K562 (cell line): ENCODE data around the gene NSF. TPM values are rescaled to one million over a fixed set of nuclear protein-coding genes. Genes with fewer than 3 reads are reported as not detected.

Source experiments
- ATAC-seq: fragments of 200-7000 bp; cut with Tn5 transposase; 3 replicates; pipeline ENCODE4 v1.9.1; 2020; ENCODE audit warnings: moderate library complexity
- BruUV-seq: library from RNA; stranded (reverse); fragments of 400-500 nt; replicated peaks from 2 replicates; lab custom pipeline; 2021; lab: Mats Ljungman, UMichigan
- CTCF ChIA-PET: fragments of 300-600 bp; formaldehyde crosslinking; extraction: SDS; loops from one replicate; lab custom pipeline; 2021; ENCODE audit warnings: low intra/inter-chr PET ratio; lab: Yijun Ruan, JAX
- POLR2A ChIA-PET: fragments of 300-600, 350-650 bp; sonication (Branson Sonifier 250); formaldehyde crosslinking; extraction: SDS; loops from one replicate; lab custom pipeline; 2021; ENCODE audit warnings: antibody characterized with exemption, inconsistent platforms; lab: Yijun Ruan, JAX
- DNase-seq, 4 experiments: peaks; one replicate each; pipeline versions ENCODE4 v3.0.0 to v3.0.0-alpha.2; 2011 to 2018; ENCODE audit warnings: low spot score in 3 of 4, mixed read lengths in 3 of 4; ENCODE audit errors: extremely low read depth in 1 of 4
- FAIRE-seq: peaks from 2 replicates; lab custom pipeline; 2011; peaks lifted over from hg19 to GRCh38; lab: Jason Lieb, UNC
- H2AFZ ChIP-seq: 2 replicates; pipeline ENCODE4 v1.6.0; 2011; ENCODE audit warnings: low read depth, low read length, control low read depth, inconsistent platforms
- H3K27ac ChIP-seq: fragments of 200-600 bp; 3 replicates; pipeline ENCODE4 v1.8.0; 2011; ENCODE audit warnings: low read depth, mild to moderate bottlenecking, control low read depth, inconsistent platforms, low read length, moderate library complexity, mixed read lengths; ENCODE audit errors: extremely low read depth
- H3K27me3 ChIP-seq, 2 experiments: fragments of 300-600 bp in 1 of 2; 2 replicates in 1 of 2; 3 replicates in 1 of 2; pipeline versions ENCODE4 v1.6.0 to v1.8.0; 2011; ENCODE audit warnings: inconsistent platforms in 2 of 2, low read length in 2 of 2, mild to moderate bottlenecking in 1 of 2, mixed read lengths in 1 of 2, moderate library complexity in 1 of 2; ENCODE audit not compliant: control insufficient read depth in 2 of 2, insufficient read depth in 2 of 2
- H3K36me3 ChIP-seq: fragments of 300-600 bp; 3 replicates; pipeline ENCODE4 v1.8.0; 2011; ENCODE audit warnings: mild to moderate bottlenecking, low read length, inconsistent platforms; ENCODE audit not compliant: control insufficient read depth, insufficient read depth
- H3K4me1 ChIP-seq, 2 experiments: fragments of 200-600 bp in 1 of 2; replicated peaks in 1 of 2; 2 replicates in 1 of 2; 3 replicates in 1 of 2; pipeline versions ENCODE4 v1.5.1 to v1.8.0; 2011; ENCODE audit warnings: inconsistent platforms in 2 of 2, low read length in 2 of 2, mild to moderate bottlenecking in 1 of 2, mixed read lengths in 1 of 2, moderate library complexity in 1 of 2; ENCODE audit not compliant: control insufficient read depth in 2 of 2, insufficient read depth in 2 of 2
- H3K4me2 ChIP-seq: 2 replicates; pipeline ENCODE4 v1.6.1; 2011; ENCODE audit warnings: low read length, control low read depth, inconsistent platforms, mixed read lengths; ENCODE audit not compliant: insufficient read depth
- H3K4me3 ChIP-seq: fragments of 200-600 bp; sonication (generic), shearing (Covaris generic); 2 replicates; pipeline ENCODE4 v1.5.1; 2016; ENCODE audit warnings: control low read depth, inconsistent platforms
- H3K79me2 ChIP-seq: fragments of 200-600 bp; 3 replicates; pipeline ENCODE4 v1.8.0; 2011; ENCODE audit warnings: low read length, inconsistent platforms; ENCODE audit not compliant: control insufficient read depth, insufficient read depth
- H3K9ac ChIP-seq, 2 experiments: 2 replicates each; pipeline versions ENCODE4 v1.6.0 to v1.6.1; 2011; ENCODE audit warnings: low read depth in 2 of 2, low read length in 2 of 2, control low read depth in 1 of 2, inconsistent platforms in 1 of 2, mild to moderate bottlenecking in 1 of 2, mixed read lengths in 1 of 2; ENCODE audit not compliant: insufficient read depth in 1 of 2
- H3K9me1 ChIP-seq: one replicate; pipeline ENCODE4 v1.6.0; 2011; ENCODE audit warnings: inconsistent platforms, mild to moderate bottlenecking, low read length, moderate library complexity; ENCODE audit not compliant: control insufficient read depth, insufficient read depth
- H3K9me3 ChIP-seq: replicated peaks from 2 replicates; pipeline ENCODE4 v1.5.1; 2011; ENCODE audit warnings: low read depth, low read length, inconsistent platforms; ENCODE audit not compliant: control insufficient read depth, insufficient read depth
- H4K20me1 ChIP-seq: replicated peaks from 2 replicates; pipeline ENCODE4 v1.6.1; 2011; ENCODE audit warnings: low read length, inconsistent platforms, mixed read lengths; ENCODE audit not compliant: control insufficient read depth, insufficient read depth
- ASH1L ChIP-seq: fragments of 450-650 bp; IDR thresholded peaks from 2 replicates; pipeline ENCODE4 v1.6.1; 2018; ENCODE audit warnings: borderline replicate concordance, mild to moderate bottlenecking, low read depth; ENCODE audit not compliant: partially characterized antibody
- CBX3 ChIP-seq, 2 experiments: IDR thresholded peaks; 1 replicate in 1 of 2; 2 replicates in 1 of 2; pipeline ENCODE4 v1.6.1; 2012; ENCODE audit warnings: inconsistent platforms in 2 of 2, low read length in 2 of 2, borderline replicate concordance in 1 of 2, control low read depth in 1 of 2
- HDAC3 ChIP-seq: fragments of 450-650 bp; IDR thresholded peaks from 2 replicates; pipeline ENCODE4 v1.6.1; 2018; ENCODE audit warnings: borderline replicate concordance, mild to moderate bottlenecking, moderate library complexity; ENCODE audit not compliant: partially characterized antibody
- ILF3 ChIP-seq: fragments of 450-650 bp; IDR thresholded peaks from 2 replicates; pipeline ENCODE4 v1.6.1; 2018; ENCODE audit warnings: antibody characterized with exemption, mild to moderate bottlenecking, moderate library complexity, borderline replicate concordance
- KLF10 ChIP-seq: fragments of 250-450 bp; sonication (Bioruptor Pico); IDR thresholded peaks from 2 replicates; pipeline ENCODE4 v1.6.1; 2021; ENCODE audit warnings: matching md5 sums
- MGA ChIP-seq: fragments of 450-650 bp; IDR thresholded peaks from 2 replicates; pipeline ENCODE4 v1.6.1; 2016; ENCODE audit warnings: mild to moderate bottlenecking, moderate library complexity
- NR4A1 ChIP-seq, 2 experiments: fragments of 250-450 bp in 1 of 2; fragments of 450-650 bp in 1 of 2; sonication (Bioruptor Pico) in 1 of 2; IDR thresholded peaks; 2 replicates each; pipeline versions ENCODE4 v1.4.0 to v1.6.1; 2016 to 2020; ENCODE audit warnings: mild to moderate bottlenecking in 2 of 2, missing compliant biosample characterization in 1 of 2, missing genetic modification characterization in 1 of 2, moderate library complexity in 1 of 2
- RFX7 ChIP-seq: fragments of 250-450 bp; sonication (Bioruptor Pico); IDR thresholded peaks from 2 replicates; pipeline ENCODE4 v1.5.1; 2021; ENCODE audit warnings: mild to moderate bottlenecking
- SIN3B ChIP-seq: fragments of 450-650 bp; IDR thresholded peaks from 2 replicates; pipeline ENCODE4 v1.6.1; 2017; ENCODE audit warnings: low read depth, mild to moderate bottlenecking, moderate library complexity
- SUPT5H ChIP-seq: fragments of 450-650 bp; IDR thresholded peaks from 2 replicates; pipeline ENCODE4 v1.6.1; 2016
- ZBTB12 ChIP-seq: fragments of 250-450 bp; sonication (Bioruptor Pico); IDR thresholded peaks from 2 replicates; pipeline ENCODE4 v1.4.0; 2020
- WGBS: fragments of 100-300 bp; shearing (Covaris generic); methylation state at CpG from one replicate; pipeline ENCODE4 v1.1.6; 2016; ENCODE audit warnings: low coverage, mixed read lengths; ENCODE audit not compliant: insufficient coverage; ENCODE audit errors: missing lambda C conversion rate; 5-methylcytosine and 5-hydroxymethylcytosine counted together
- in situ Hi-C: fragments of 300-500 bp; cut with MboI; formaldehyde crosslinking; loops from 4 replicates; pipeline ENCODE4 v1.15.0; 2018; ENCODE audit warnings: inconsistent platforms, mixed read lengths
- intact Hi-C: fragments of 100-400 bp; cut with micrococcal nuclease; formaldehyde crosslinking; loops from 2 replicates; pipeline ENCODE4 v1.14.2; 2022
- polyA plus RNA-seq, 8 experiments: library from polyadenylated mRNA; depleted of rRNA in 4 of 8; stranded (reverse) in 5 of 8; unstranded in 3 of 8; fragments of >200 nt; fragmentation: Nextera tagmentation in 2 of 8; fragmentation: Illumina TruSeq in 1 of 8; extraction: Ambion mirVana in 2 of 8; extraction: Trizol in 1 of 8; gene quantifications; 2 replicates each; pipeline versions ENCODE4 v1.2.1 to v1.2.3, GENCODE V29; 2011 to 2014; ENCODE audit warnings: inconsistent platforms in 1 of 8, missing spikeins in 1 of 8
- total RNA-seq, 7 experiments: library from RNA; depleted of rRNA in 6 of 7; stranded (reverse); fragments of >200 nt in 6 of 7; fragmentation: Illumina TruSeq in 2 of 7; extraction: Trizol in 2 of 7; gene quantifications; 2 replicates each; pipeline versions ENCODE4 v1.2.1 to v1.2.3, GENCODE V29; 2011 to 2021; ENCODE audit warnings: low replicate concordance in 1 of 7

NSF gene
- total and polyA plus RNA-seq, 9 of the 15 experiments (the other 6 are each of a cell fraction or from before 2014, with no cell fraction given): 16.7 to 39.8 (median 36.7) TPM

GRCh38 chr17:46773221-46773605 is 182.7 kb downstream of the NSF start:
- Histone ChIP-seq H2AFZ (no peak overlapping the region), H3K27ac (no peak overlapping the region), H3K9me1 (no peaks in the 10 kb centered on the region), H3K79me2 (peaks cover 7% of the 10 kb centered on the region; the same call in 2 of the 3 replicates), H3K4me1 (peaks cover 30 to 64% of the 10 kb centered on the region in 2 experiments; a peak in 4 of 5 replicates), H3K4me3 (no peak overlapping the region), H3K4me2 (no peak overlapping the region), H3K27me3 (no peaks in the 10 kb centered on the region), H3K9ac (0 out of 4 replicates have a peak overlapping the region, but pooled peaks of 1 of the 2 experiments have one; percentile 18), H3K36me3 (no peaks in the 10 kb centered on the region), H3K9me3 (no peaks in the 10 kb centered on the region), H4K20me1 (no peaks in the 10 kb centered on the region)
- DNase-seq (no peak), ATAC-seq (no peak), FAIRE-seq (no peak)
- ChIA-PET CTCF (no interaction called here), POLR2A (no interaction called here)
- no TSS peak for BruUV-seq
- intact Hi-C loops (no loop called here), in situ Hi-C loops (loop anchor here (25.0 kb wide), 1 partner anchor 336 kb away; no protein-coding TSS in a partner anchor)
- 94% methylated on average over 6 of the region's 6 CpGs for WGBS
- TF ChIP-seq ASH1L (no peak), RFX7 (no peak), ZBTB12 (CRISPR knock-in tag) (no peak), ILF3 (no peak), MGA (no peak), HDAC3 (no peak), SUPT5H (no peak), NR4A1 (CRISPR knock-in tag; IDR thresholded peaks at IDR 0.05) (no peak), NR4A1 (tag; IDR thresholded peaks at IDR 0.05) (no peak), KLF10 (CRISPR knock-in tag) (no peak), CBX3 (IDR thresholded peaks at IDR 0.05; ENCODE audit: borderline replicate concordance in 1 of 2, low read length in 2 of 2) (no peak), SIN3B (no peak)
